HG03439 (cell line): Measurements from ENCODE around the gene PDE4D.

ENCODE experiments used
- ATAC-seq: cut with Tn5 transposase; IDR thresholded peaks from one replicate; pipeline ENCODE4 v1.9.1; 2021; ENCODE audit warnings: mild to moderate bottlenecking, moderate library complexity; ENCODE audit not compliant: unreplicated experiment

PDE4D gene

GRCh38 chr5:59665086-59665831, 228.3 kb downstream of the PDE4D start:
- no peak for ATAC-seq

GRCh38 chr5:59661954-59662615, 231.4 kb downstream of the PDE4D start:
- no peak for ATAC-seq

GRCh38 chr5:59661311-59661710, 232.2 kb downstream of the PDE4D start:
- no peak for ATAC-seq

GRCh38 chr5:59660737-59661136, 232.8 kb downstream of the PDE4D start:
- no peak for ATAC-seq

- ATAC-seq, result no peak
These were observed 236.9 kb downstream of the PDE4D start for GRCh38 chr5:59656351-59657254.

- no peak for ATAC-seq
These were observed 237.7 kb downstream of the PDE4D start for GRCh38 chr5:59655693-59656309.

GRCh38 chr5:59654691-59655090, 238.8 kb downstream of the PDE4D start:
- ATAC-seq, result no peak

GRCh38 chr5:59652449-59652848, 241.1 kb downstream of the PDE4D start:
- no peak for ATAC-seq

- no peak for ATAC-seq
These were observed 244.3 kb downstream of the PDE4D start for GRCh38 chr5:59648949-59649921.

GRCh38 chr5:59648038-59648831, 245.3 kb downstream of the PDE4D start:
- ATAC-seq, result no peak

- no peak for ATAC-seq
These were observed 248.1 kb downstream of the PDE4D start for GRCh38 chr5:59645380-59645779.

GRCh38 chr5:59640411-59640810, 253.1 kb downstream of the PDE4D start:
- ATAC-seq, result no peak

- ATAC-seq, result no peak
These were observed 255.5 kb downstream of the PDE4D start for GRCh38 chr5:59637884-59638580.

- ATAC-seq, result no peak
These were observed 264.0 kb downstream of the PDE4D start for GRCh38 chr5:59629561-59629960.

GRCh38 chr5:59628062-59628828, 265.3 kb downstream of the PDE4D start:
- no peak for ATAC-seq

- no peak for ATAC-seq
These were observed 268.6 kb downstream of the PDE4D start for GRCh38 chr5:59624898-59625297.

- no peak for ATAC-seq
These were observed 270.7 kb downstream of the PDE4D start for GRCh38 chr5:59622848-59623247.

- no peak for ATAC-seq
These were observed 272.0 kb downstream of the PDE4D start for GRCh38 chr5:59621477-59621876.
